Skeletal muscle satellite cell (primary cell): ENCODE measurements around the gene PSMA1.

Source experiments
- H3K27me3 ChIP-seq: 2 replicates; pipeline ENCODE4 v1.7.0; 2013; ENCODE audit warnings: low read length; ENCODE audit not compliant: control insufficient read depth, insufficient read depth
- H3K36me3 ChIP-seq: 2 replicates; pipeline ENCODE4 v1.7.0; 2013; ENCODE audit warnings: mild to moderate bottlenecking, control low read depth, low read length; ENCODE audit not compliant: insufficient read depth
- H3K4me1 ChIP-seq: 2 replicates; pipeline ENCODE4 v1.7.0; 2013; ENCODE audit warnings: low read length; ENCODE audit not compliant: control insufficient read depth, insufficient read depth
- H3K4me2 ChIP-seq: 2 replicates; pipeline ENCODE4 v1.7.0; 2013; ENCODE audit warnings: mild to moderate bottlenecking, low read length
- H3K4me3 ChIP-seq: 2 replicates; pipeline ENCODE4 v1.7.0; 2013; ENCODE audit warnings: low read length
- H3K9ac ChIP-seq: 2 replicates; pipeline ENCODE4 v1.7.0; 2013; ENCODE audit warnings: mild to moderate bottlenecking, low read depth, low read length, moderate library complexity
- H3K9me3 ChIP-seq: replicated peaks from 2 replicates; pipeline ENCODE4 v1.7.0; 2013; ENCODE audit warnings: mild to moderate bottlenecking, control low read depth, low read length

PSMA1 gene

DNA sequence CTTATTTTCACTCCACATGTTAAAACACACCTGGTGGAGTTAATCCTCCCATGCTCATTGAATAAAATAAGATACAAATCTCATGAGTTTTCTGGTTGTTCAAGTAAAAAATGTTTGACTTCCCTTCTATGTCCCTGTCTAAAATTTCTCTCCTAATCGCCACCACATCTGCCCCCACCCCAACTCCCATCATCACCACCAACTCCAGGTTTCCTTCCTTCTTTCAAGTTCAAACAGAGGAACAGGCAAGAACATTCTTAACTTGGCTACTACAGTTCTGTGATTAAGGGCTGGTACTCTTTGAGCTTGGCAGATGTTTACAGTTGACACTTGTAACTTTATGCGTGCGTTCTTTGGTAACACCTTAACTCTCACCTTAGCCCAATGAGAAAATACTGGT, 9.1 kb upstream of the PSMA1 start:
- no peak overlapping the region for H3K4me3 ChIP-seq
- H3K4me1 ChIP-seq, result no peaks in the 10 kb centered on the region
- H3K4me2 ChIP-seq, result no peak overlapping the region
- H3K36me3 ChIP-seq, result no peaks in the 10 kb centered on the region
- no peak overlapping the region for H3K9ac ChIP-seq
- no peaks in the 10 kb centered on the region for H3K27me3 ChIP-seq
- no peaks in the 10 kb centered on the region for H3K9me3 ChIP-seq

DNA sequence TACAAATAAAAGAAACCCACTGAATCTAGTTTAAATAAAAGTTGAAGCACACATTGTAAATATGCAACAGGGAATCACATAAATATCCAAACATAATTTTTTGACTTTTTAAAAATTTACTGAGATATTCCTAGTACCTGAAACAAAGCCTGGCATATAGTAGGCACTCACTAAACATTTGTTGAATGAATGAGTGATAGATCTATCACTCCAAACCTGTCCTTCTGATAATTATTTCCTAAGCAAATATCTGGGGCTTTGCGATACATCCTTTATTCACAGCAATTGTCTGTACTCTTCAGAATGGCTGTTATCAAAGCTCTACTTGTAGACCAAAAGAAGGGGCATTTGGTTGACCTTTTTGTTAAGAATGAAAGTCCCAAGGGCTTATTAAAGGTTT, 2.6 kb upstream of the PSMA1 start:
- Histone ChIP-seq H3K4me3 (no peak overlapping the region), H3K36me3 (peaks cover 6% of the 10 kb centered on the region), H3K9ac (no peak overlapping the region), H3K4me2 (no peak overlapping the region), H3K27me3 (no peaks in the 10 kb centered on the region), H3K9me3 (no peaks in the 10 kb centered on the region), H3K4me1 (peaks cover 9% of the 10 kb centered on the region)

DNA sequence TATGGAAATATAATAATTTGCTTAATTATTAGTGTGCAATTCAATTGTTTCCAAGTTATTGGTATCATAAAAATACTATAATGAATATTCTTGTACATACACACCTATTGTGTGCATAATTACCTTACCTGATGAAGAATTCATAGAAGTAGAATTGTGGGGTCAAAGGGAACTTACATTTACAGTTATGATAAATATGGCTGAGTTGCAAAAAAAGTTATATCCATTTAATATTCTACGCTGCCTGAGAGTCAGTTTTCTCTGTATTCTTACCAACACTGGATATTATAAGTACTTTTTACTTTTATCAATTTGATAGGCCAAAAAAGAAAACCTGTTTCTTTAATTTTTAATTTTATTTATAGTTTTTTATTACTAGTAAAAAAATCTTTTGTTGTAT, 2.1 kb upstream of the PSMA1 start:
- Histone ChIP-seq H3K4me3 (no peak overlapping the region), H3K9me3 (no peaks in the 10 kb centered on the region), H3K4me1 (peaks cover 9% of the 10 kb centered on the region), H3K4me2 (no peak overlapping the region), H3K36me3 (peaks cover 11% of the 10 kb centered on the region), H3K9ac (no peak overlapping the region), H3K27me3 (no peaks in the 10 kb centered on the region)

GRCh38 chr11:14520747-14521151, 563 bp upstream of the PSMA1 start:
- Histone ChIP-seq H3K9ac (peak overlapping the region; percentile 98), H3K4me1 (peaks cover 9% of the 10 kb centered on the region), H3K4me3 (peak overlapping the region; percentile 88), H3K27me3 (no peaks in the 10 kb centered on the region), H3K36me3 (peaks cover 21% of the 10 kb centered on the region), H3K9me3 (no peaks in the 10 kb centered on the region), H3K4me2 (peak overlapping the region; percentile 83)

DNA sequence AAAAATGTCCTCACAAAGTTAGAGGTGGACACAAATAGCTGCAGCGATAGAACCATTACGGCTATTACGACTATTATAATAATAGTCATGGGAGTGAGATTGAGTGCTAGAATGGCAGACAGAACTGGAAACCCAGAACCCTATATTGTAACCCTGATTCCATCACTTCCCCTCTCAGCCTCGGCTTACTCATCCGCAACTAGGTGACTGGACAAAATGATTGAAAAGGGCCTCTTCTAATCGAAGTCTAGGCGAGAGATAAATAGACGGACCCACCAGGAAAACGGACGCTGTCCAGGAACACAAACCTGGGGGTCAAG, 629 bp downstream of the PSMA1 start:
- H3K4me3 ChIP-seq, result peak overlapping the region; percentile 88
- H3K27me3 ChIP-seq, result no peaks in the 10 kb centered on the region
- no peaks in the 10 kb centered on the region for H3K9me3 ChIP-seq
- H3K36me3 ChIP-seq, result peaks cover 28% of the 10 kb centered on the region
- H3K4me1 ChIP-seq, result peaks cover 9% of the 10 kb centered on the region
- H3K4me2 ChIP-seq, result peak overlapping the region; percentile 83
- H3K9ac ChIP-seq, result peak overlapping the region; percentile 98

GRCh38 chr11:14518820-14519219, 1.4 kb downstream of the PSMA1 start:
- no peaks in the 10 kb centered on the region for H3K9me3 ChIP-seq
- H3K36me3 ChIP-seq, result peaks cover 35% of the 10 kb centered on the region
- H3K4me3 ChIP-seq, result peak overlapping the region; percentile 88
- H3K9ac ChIP-seq, result peak overlapping the region; percentile 98
- peak overlapping the region; percentile 83 for H3K4me2 ChIP-seq
- peaks cover 9% of the 10 kb centered on the region for H3K4me1 ChIP-seq
- no peaks in the 10 kb centered on the region for H3K27me3 ChIP-seq

DNA sequence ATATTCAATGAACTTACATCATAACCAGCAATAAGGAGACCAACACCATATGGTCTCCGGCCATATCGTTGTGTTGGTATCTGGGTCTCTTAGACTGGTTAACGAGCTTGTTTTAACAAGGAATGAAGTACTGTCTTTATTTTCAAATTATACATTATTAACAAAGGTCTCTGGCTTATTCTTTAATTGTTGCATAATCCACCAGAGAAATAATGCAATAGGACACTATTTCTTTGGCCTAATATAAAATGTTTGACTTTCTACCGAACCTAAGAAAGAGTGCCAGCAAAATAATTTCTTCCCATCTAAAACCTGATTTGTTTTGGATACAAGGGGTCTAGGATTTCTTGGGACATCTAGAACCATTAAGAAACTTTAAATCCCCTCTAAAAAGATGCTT, 6.4 kb downstream of the PSMA1 start:
- Histone ChIP-seq H3K36me3 (peaks cover 78% of the 10 kb centered on the region), H3K27me3 (no peaks in the 10 kb centered on the region), H3K4me3 (no peak overlapping the region), H3K4me1 (peaks cover 5% of the 10 kb centered on the region), H3K9ac (no peak overlapping the region), H3K4me2 (no peak overlapping the region), H3K9me3 (no peaks in the 10 kb centered on the region)

- Histone ChIP-seq H3K36me3 (peaks cover 74% of the 10 kb centered on the region), H3K4me2 (no peak overlapping the region), H3K4me1 (no peaks in the 10 kb centered on the region), H3K9ac (no peak overlapping the region), H3K9me3 (no peaks in the 10 kb centered on the region), H3K27me3 (no peaks in the 10 kb centered on the region), H3K4me3 (no peak overlapping the region)
These were observed 13.7 kb downstream of the PSMA1 start for GRCh38 chr11:14506532-14506931.

DNA sequence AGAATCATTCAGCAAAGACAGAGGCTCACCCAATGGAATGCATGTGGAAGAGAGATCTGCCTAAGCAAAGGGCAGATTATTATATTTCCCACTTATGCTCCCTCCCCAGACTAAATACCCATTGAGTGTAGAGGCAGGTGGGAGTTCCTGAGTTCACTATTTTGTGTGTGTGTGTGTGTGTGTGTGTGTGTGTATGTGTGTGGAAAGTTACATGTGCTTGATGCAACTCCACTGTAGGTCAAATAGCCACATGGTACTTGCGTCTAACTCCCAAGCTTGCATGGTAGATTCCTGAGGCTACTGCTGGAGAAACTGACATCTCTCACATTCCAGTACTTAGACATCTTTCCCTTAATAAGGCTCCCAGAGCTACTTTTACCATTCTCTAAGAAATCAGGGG, 17.2 kb downstream of the PSMA1 start:
- Histone ChIP-seq H3K9me3 (no peaks in the 10 kb centered on the region), H3K27me3 (no peaks in the 10 kb centered on the region), H3K36me3 (peaks cover 52% of the 10 kb centered on the region), H3K9ac (no peak overlapping the region), H3K4me1 (peaks cover 5% of the 10 kb centered on the region), H3K4me3 (no peak overlapping the region), H3K4me2 (no peak overlapping the region)

- no peak overlapping the region for H3K4me3 ChIP-seq
- no peak overlapping the region for H3K4me2 ChIP-seq
- no peaks in the 10 kb centered on the region for H3K9me3 ChIP-seq
- H3K9ac ChIP-seq, result no peak overlapping the region
- H3K4me1 ChIP-seq, result peaks cover 6% of the 10 kb centered on the region
- H3K27me3 ChIP-seq, result no peaks in the 10 kb centered on the region
- peaks cover 50% of the 10 kb centered on the region for H3K36me3 ChIP-seq
These were observed 18.1 kb downstream of the PSMA1 start for GRCh38 chr11:14502039-14502438.

DNA sequence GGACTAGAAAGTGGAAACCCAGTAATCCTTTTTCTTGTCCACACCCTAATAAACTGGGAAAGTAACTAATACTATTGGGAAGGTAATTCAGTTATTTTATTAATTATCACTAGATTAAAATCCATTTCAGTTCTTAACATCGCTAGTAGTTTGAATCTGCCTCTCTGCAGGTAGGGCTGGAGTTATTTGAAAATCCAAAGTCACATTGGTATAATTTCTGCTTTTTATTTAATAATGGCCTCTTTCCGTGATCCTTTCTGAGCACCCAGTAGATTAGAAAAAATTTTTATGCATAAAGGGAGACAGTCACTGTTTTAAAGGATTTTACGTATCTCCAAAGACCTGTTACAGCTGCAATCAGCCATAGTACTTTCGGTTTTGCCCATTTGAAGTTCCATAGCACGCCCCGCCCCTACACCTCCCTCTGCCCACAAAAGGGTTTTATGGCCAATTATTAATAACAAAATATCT, 20.0 kb downstream of the PSMA1 start:
- Histone ChIP-seq H3K9me3 (no peaks in the 10 kb centered on the region), H3K36me3 (peaks cover 46% of the 10 kb centered on the region), H3K27me3 (no peaks in the 10 kb centered on the region), H3K9ac (peak overlapping the region; percentile 86), H3K4me1 (peaks cover 6% of the 10 kb centered on the region), H3K4me2 (peak overlapping the region; percentile 89), H3K4me3 (peak overlapping the region; percentile 90)

GRCh38 chr11:14499560-14500180, 20.5 kb downstream of the PSMA1 start, which contains the start of gene COPB1:
Gene COPB1 (minus strand): TSS chr11:14499811. CDS start chr11:14498928, 883 bp downstream.
- peaks cover 46% of the 10 kb centered on the region for H3K36me3 ChIP-seq
- no peaks in the 10 kb centered on the region for H3K9me3 ChIP-seq
- H3K4me2 ChIP-seq, result peak within 1 kb of the TSS; percentile 89
- peaks cover 6% of the 10 kb centered on the region for H3K4me1 ChIP-seq
- H3K9ac ChIP-seq, result peak within 1 kb of the TSS; percentile 86
- no peaks in the 10 kb centered on the region for H3K27me3 ChIP-seq
- H3K4me3 ChIP-seq, result peak within 1 kb of the TSS; percentile 90
